GM19452 (cell line): ENCODE measurements around the gene HSH2D.
A peak's percentile ranks its signal among the peaks of the same experiment; 100 is the strongest.
"Not testable (repeated sequence)": the region's sequence is repeated elsewhere in the genome, so short reads cannot be mapped to it uniquely, and the experiment has no call there.

Experiments
- ATAC-seq: cut with Tn5 transposase; IDR thresholded peaks from one replicate; pipeline ENCODE4 v1.9.1; 2021; ENCODE audit not compliant: unreplicated experiment

Gene HSH2D

GRCh38 chr19:16119075-16119857 is 24.2 kb upstream of the HSH2D start:
- ATAC-seq = not testable (repeated sequence)

DNA sequence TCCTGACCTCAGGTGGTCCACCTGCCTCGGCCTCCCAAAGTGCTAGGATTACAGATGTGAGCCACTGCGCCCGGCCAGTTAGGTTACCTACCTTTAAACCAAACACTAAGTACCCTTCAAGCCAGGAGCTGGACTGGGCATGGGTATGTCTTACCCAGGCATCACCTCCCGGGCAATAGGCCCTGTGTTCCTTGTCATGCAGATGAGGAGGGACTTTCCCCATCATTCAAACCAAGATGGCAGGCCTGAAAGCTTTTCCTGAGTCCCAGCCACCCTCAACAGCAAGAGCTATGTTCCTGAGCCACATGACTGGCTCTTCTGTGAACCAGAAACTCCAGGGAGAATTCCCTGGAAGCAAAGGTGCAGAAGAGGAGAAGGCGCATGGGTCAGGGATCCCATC is 22.3 kb upstream of the HSH2D start:
- ATAC-seq = no peak

- ATAC-seq = no peak
These were observed 21.5 kb upstream of the HSH2D start for GRCh38 chr19:16121967-16122366.

- ATAC-seq = no peak
These were observed 18.5 kb upstream of the HSH2D start for GRCh38 chr19:16124953-16125352.

- ATAC-seq = no peak
These were observed 17.6 kb upstream of the HSH2D start for GRCh38 chr19:16125737-16126495.

DNA sequence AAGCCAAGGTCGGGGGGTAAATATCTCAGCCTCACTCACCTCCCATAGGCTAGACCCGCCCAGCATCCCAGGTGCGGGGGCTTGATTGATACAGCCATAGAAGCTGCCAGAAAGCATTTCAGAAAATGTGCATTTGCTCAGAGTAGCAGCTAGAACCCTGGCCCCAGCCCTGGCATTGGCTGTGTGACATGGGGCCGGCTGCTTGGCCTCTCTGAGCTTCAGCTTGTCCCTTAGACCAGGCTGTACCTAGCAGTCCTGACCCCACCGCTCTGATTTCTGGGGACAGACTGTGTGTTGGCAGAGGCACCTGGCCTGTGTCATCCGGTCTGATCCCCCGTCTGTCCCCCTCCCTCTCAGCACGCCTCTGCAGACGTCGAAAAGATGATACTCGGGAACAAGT is 16.4 kb upstream of the HSH2D start:
- ATAC-seq = no peak

DNA sequence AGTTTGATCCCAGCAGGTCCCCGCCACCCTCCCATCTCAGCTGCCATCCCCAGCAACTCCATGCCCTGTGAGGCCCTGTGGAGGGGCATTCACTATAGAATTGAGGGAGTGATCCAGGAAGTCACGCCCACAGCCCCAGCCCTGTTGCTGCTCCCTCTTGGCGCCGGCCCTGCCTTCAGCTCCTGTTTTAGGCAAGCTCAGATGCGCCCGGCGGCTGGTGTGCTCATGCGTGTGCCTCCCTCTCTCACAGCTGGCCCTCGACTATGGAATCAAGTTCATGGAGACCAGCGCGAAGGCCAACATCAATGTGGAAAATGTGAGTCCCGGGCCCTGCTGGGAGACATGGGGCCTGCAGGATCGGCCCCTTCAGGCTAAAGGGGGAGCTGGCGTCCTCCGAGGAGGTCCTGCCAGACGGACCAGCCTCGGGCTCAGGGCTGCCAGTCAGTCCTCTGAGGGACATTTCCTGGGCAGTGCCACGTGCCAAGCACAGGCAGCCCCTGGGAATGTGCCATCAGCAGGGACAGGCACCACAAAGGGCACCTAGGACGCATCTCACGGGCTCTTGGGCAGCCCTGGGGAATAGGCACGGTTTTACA is 15.6 kb upstream of the HSH2D start:
- ATAC-seq = no peak

GRCh38 chr19:16131648-16132047 is 11.8 kb upstream of the HSH2D start:
- no peak for ATAC-seq

DNA sequence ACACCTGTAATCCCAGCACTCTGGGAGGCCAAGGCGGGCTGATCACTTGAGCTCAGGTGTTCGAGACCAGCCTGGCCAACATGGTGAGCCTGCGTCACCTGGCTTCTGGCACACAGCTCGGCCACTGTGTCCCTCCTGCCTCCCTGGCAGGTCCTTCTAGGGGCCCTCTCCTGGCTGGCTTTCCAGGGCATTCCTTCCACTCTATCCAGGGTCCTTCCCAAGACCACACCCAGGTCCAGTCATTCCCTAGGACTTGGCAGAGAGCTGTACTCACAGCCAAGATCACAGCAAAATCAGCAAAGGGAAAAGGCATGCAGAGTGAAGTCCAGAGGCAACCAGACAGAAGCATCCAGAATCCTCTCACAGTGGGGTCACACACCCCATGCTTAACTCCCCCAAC is 9.7 kb upstream of the HSH2D start:
- ATAC-seq = no peak

- peak; percentile 36 for ATAC-seq
These were observed 9.0 kb upstream of the HSH2D start for GRCh38 chr19:16134510-16134909.

- no peak for ATAC-seq
These were observed 7.9 kb upstream of the HSH2D start for GRCh38 chr19:16135430-16136127.

GRCh38 chr19:16136185-16136999 is 7.1 kb upstream of the HSH2D start:
- no peak for ATAC-seq

- no peak for ATAC-seq
These were observed 3.7 kb upstream of the HSH2D start for GRCh38 chr19:16139752-16140151.

DNA sequence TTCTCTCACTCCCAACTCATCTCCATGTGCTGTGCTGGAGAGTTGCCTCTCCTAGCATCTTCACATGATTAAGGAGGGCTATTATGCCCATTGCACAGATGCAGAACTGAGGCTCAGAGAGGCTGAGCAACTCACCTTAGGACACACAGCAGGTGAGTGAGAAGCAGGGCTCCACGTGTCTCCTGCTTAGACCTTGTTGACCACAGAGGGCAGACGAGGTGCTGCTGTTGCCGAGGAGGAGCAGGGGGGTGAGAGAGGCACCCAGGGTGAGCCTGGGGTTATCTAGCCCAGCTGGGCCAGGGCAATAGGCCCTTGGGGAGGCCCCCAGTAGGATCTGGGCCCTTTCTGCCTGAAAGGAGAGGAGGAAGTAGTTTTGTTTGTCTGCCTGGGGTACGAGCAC is 2.4 kb upstream of the HSH2D start:
- ATAC-seq = no peak

GRCh38 chr19:16142032-16142580 is 1.4 kb upstream of the HSH2D start:
- no peak for ATAC-seq

DNA sequence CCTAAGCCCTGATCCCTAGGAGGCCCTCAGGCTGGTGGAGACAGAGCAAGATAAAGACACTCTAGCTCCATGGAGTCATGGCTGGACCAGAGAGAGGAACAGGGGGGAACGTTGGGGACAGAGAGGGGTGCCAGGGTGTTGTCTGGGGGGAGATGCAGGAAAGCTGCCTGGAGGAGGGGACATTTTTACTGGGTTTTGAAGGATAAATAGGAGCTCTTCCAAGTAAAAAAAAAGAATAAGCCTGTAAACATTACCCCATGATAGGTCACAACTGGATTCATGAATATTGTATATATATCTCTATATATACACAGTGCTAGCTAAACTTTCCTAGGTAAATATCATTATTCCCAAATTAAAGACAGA is 714 bp downstream of the HSH2D start:
- no peak for ATAC-seq

DNA sequence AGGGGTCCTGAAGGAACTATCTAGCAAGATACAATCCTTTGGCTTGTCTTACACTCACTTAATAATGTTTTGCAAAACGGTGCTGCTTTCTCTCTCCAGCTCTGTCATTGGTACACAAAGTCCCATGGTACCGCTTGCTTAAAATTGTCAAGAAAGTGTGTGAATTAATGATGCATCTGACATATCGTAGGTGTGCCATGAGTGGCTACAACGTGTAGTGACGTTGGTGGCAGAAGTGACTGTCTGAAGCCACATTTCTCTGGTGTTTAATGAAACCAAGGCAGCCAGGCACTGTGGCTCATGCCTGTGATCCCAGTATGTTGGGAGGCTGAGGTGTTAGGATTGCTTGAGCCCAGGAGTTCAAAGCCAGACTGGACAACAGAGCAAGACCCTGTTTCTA is 2.6 kb downstream of the HSH2D start:
- no peak for ATAC-seq

DNA sequence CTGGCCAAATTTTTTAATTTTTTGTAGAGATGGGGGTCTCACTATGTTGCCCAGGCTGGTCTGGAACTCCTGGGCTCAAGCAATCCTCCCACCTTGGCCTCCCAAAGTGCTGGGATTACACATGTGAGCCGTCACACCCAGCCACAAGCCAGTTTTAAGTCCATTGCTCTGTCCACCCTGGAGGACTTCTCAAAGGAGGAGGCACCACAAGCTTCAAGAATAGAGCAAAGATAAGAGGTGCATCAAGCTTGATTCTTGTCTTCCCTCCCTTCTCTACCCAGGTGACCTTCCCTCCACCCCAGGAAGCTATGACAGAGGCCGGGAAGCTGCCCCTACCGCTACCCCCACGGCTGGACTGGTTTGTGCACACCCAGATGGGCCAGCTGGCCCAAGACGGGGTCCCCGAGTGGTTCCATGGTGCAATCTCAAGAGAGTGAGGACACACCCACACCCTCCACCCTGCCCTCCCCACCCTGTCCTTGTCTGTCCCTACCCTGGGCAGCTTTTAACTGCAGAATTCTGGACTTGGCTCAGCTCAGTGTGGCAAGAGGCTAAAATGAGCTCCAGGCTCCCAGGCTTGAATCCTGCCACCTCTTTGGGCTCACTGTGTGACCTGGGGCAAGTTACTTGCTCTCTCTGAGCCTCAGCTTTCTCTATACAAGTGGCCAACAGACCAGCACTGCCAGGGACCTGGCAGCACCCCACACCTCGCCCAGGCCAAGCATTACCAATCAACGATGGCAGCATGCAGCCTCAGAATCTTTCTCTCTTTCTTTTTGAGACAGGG is 5.2 kb downstream of the HSH2D start:
- no peak for ATAC-seq

- no peak for ATAC-seq
These were observed 10.3 kb downstream of the HSH2D start for GRCh38 chr19:16153582-16154336.
